Gastroesophageal sphincter (tissue), 4 donors: ENCODE measurements around the gene NLK. TPM values are rescaled to one million over a fixed set of nuclear protein-coding genes. Genes with fewer than 3 reads are reported as not detected.

ENCODE experiments used
- ATAC-seq: fragments of 150-250 bp; one replicate; pipeline ENCODE4 v1.9.1; 2016; ENCODE audit warnings: mild to moderate bottlenecking, moderate library complexity
- H3K27ac ChIP-seq, 4 donors: fragments of 200-600 bp; sonication (generic) in 3 of 4; 1 replicate in 3 of 4; 2 replicates in 1 of 4; pipeline ENCODE4 v1.5.1; 2016 to 2019
- H3K27me3 ChIP-seq: fragments of 200-600 bp; sonication (generic); one replicate; pipeline ENCODE4 v1.5.1; 2019
- H3K36me3 ChIP-seq, 2 donors: fragments of 200-600 bp; sonication (generic); one replicate each; pipeline ENCODE4 v1.5.1; 2019; ENCODE audit warnings: control low read depth in 1 of 2
- H3K4me1 ChIP-seq, 3 donors: fragments of 200-600 bp; sonication (generic); 1 replicate in 2 of 3; 2 replicates in 1 of 3; pipeline ENCODE4 v1.5.1; 2016 to 2019; ENCODE audit warnings: control low read depth in 2 of 3
- H3K4me3 ChIP-seq, 2 donors: fragments of 200-600 bp; sonication (generic); one replicate each; pipeline ENCODE4 v1.5.1; 2019; ENCODE audit warnings: mild to moderate bottlenecking in 1 of 2, moderate library complexity in 1 of 2
- H3K9me3 ChIP-seq, 3 donors: fragments of 200-600 bp; sonication (generic); one replicate each; pipeline ENCODE4 v1.5.1; 2017 to 2019; ENCODE audit warnings: control low read depth in 2 of 3
- CTCF ChIP-seq, 4 experiments: fragments of 200-600 bp in 2 of 4; fragments of 450-650 bp in 2 of 4; sonication (generic) in 1 of 4; IDR thresholded peaks; one replicate each; pipeline ENCODE4 v1.5.1; 2017 to 2019; ENCODE audit warnings: antibody characterized with exemption in 4 of 4, mild to moderate bottlenecking in 2 of 4, moderate library complexity in 2 of 4
- EP300 ChIP-seq: sonication (generic); formaldehyde crosslinking; IDR thresholded peaks from one replicate; pipeline ENCODE4 v1.6.1; 2017; ENCODE audit warnings: antibody characterized with exemption, mild to moderate bottlenecking
- POLR2A ChIP-seq, 2 donors: fragments of 450-650 bp; IDR thresholded peaks; one replicate each; pipeline ENCODE4 v1.6.1; 2017; ENCODE audit warnings: antibody characterized with exemption in 2 of 2, mild to moderate bottlenecking in 2 of 2, moderate library complexity in 1 of 2
- POLR2AphosphoS5 ChIP-seq: sonication (generic); formaldehyde crosslinking; IDR thresholded peaks from one replicate; pipeline ENCODE4 v1.6.1; 2017; ENCODE audit warnings: antibody characterized with exemption
- WGBS, 2 donors: methylation state at CpG; one replicate each; pipeline ENCODE4 v1.1.5; 2018; ENCODE audit warnings: low coverage in 1 of 2; 5-methylcytosine and 5-hydroxymethylcytosine counted together
- total RNA-seq, 4 donors: library from RNA; depleted of rRNA; stranded (reverse); fragments of >200 nt; gene quantifications; one replicate each; pipeline ENCODE4 v1.1.0, GENCODE V29; 2016

The NLK gene
- total RNA-seq, 4 donors from 2014 or later, result 12.8 to 16.1 (median 13.8) TPM

- H3K27ac ChIP-seq, result no peak overlapping the region
- ATAC-seq, result no peak
- H3K4me3 ChIP-seq, result no peak overlapping the region
- WGBS, 2 donors, result no CpG with 5 or more reads among the region's 1 CpG
- no peaks in the 10 kb centered on the region for H3K27me3 ChIP-seq
- H3K36me3 ChIP-seq, result peaks cover 0 to 61% of the 10 kb centered on the region in 2 donors
- H3K9me3 ChIP-seq, result no peaks in the 10 kb centered on the region
- TF ChIP-seq CTCF (IDR thresholded peaks at IDR 0.05), result no peak
- TF ChIP-seq EP300, result no peak
- no peak for TF ChIP-seq POLR2A (IDR thresholded peaks at IDR 0.05)
- TF ChIP-seq POLR2AphosphoS5, result no peak
- no peaks in the 10 kb centered on the region for H3K4me1 ChIP-seq
These were observed 146.4 kb downstream of the NLK start for GRCh38 chr17:28188841-28189263.

DNA sequence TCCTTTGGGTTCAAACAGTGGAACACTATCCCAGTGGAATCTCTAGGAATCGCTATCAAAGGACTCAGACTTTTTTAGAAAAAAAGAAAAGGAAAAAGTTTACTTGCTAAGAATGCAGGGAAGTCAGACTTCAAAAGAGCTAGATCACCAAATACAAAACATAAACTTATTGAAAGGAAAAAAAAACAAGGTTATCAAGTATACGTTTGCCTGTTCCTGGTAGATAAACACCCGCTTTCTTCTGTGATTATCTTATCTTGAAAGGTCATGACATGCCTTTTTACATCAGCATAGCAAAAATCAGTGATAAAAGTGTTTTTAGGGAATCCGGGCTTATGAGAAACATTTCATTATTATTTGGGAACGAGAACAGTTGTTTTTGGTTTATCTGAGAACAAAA lies 147.2 kb downstream of the NLK start:
- TF ChIP-seq EP300, result no peak
- no peak for TF ChIP-seq POLR2A (IDR thresholded peaks at IDR 0.05)
- TF ChIP-seq CTCF (IDR thresholded peaks at IDR 0.05), result no peak
- TF ChIP-seq POLR2AphosphoS5, result no peak
- Histone ChIP-seq H3K4me3 (no peak overlapping the region), H3K27me3 (no peaks in the 10 kb centered on the region), H3K4me1 (no peaks in the 10 kb centered on the region), H3K36me3 (peaks cover 0 to 68% of the 10 kb centered on the region in 2 donors), H3K9me3 (no peaks in the 10 kb centered on the region), H3K27ac (no peak overlapping the region)
- no peak for ATAC-seq
- WGBS, 2 donors, result 56 to 57% methylated on average over 5 of the region's 5 CpGs

GRCh38 chr17:28191018-28191417 lies 148.5 kb downstream of the NLK start:
- WGBS, 2 donors, result 77 to 87% methylated on average over 6 to 8 of the region's 8 CpGs
- ATAC-seq, result no peak
- Histone ChIP-seq H3K36me3 (peaks cover 0 to 66% of the 10 kb centered on the region in 2 donors), H3K4me3 (no peak overlapping the region), H3K9me3 (no peaks in the 10 kb centered on the region), H3K27ac (no peak overlapping the region), H3K4me1 (no peaks in the 10 kb centered on the region), H3K27me3 (no peaks in the 10 kb centered on the region)
- no peak for TF ChIP-seq CTCF (IDR thresholded peaks at IDR 0.05)
- no peak for TF ChIP-seq POLR2A (IDR thresholded peaks at IDR 0.05)
- TF ChIP-seq POLR2AphosphoS5, result no peak
- TF ChIP-seq EP300, result no peak

GRCh38 chr17:28193241-28193640 lies 150.8 kb downstream of the NLK start:
- no peaks in the 10 kb centered on the region for H3K9me3 ChIP-seq
- no peak overlapping the region for H3K4me3 ChIP-seq
- H3K4me1 ChIP-seq, result no peaks in the 10 kb centered on the region
- H3K27ac ChIP-seq, result no peak overlapping the region
- no peak for ATAC-seq
- H3K27me3 ChIP-seq, result no peaks in the 10 kb centered on the region
- WGBS, 2 donors, result 50 to 70% methylated on average over 3 of the region's 3 CpGs
- peaks cover 0 to 77% of the 10 kb centered on the region in 2 donors for H3K36me3 ChIP-seq
- TF ChIP-seq POLR2AphosphoS5, result no peak
- TF ChIP-seq CTCF (IDR thresholded peaks at IDR 0.05), result no peak
- no peak for TF ChIP-seq EP300

DNA sequence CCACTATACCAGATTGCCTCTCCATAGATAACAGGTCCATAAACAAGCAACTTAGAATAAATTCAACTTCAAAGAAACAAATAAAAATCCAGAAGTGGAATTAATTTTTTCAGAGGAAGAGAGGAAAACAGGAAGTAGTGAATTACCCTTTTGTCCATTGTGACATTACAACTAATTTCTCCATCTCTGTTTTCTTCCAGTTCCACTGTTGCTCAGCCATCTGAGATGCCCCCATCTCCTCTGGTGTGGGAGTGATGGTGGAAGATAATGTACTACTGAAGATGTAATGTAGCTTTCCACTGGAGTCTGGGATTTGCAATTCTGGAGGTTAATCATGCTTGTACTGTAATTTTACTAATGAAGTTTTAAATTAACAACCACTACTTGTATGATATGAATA lies 151.9 kb downstream of the NLK start:
- Histone ChIP-seq H3K4me3 (no peak overlapping the region), H3K4me1 (no peaks in the 10 kb centered on the region), H3K27me3 (no peaks in the 10 kb centered on the region), H3K27ac (no peak overlapping the region), H3K36me3 (peaks cover 0 to 71% of the 10 kb centered on the region in 2 donors), H3K9me3 (no peaks in the 10 kb centered on the region)
- TF ChIP-seq POLR2A (IDR thresholded peaks at IDR 0.05) (no peak), CTCF (IDR thresholded peaks at IDR 0.05) (no peak), EP300 (no peak), POLR2AphosphoS5 (no peak)
- no peak for ATAC-seq
